Spleen (tissue), 11 donors: ENCODE data around the gene GGPS1. TPM values are rescaled to one million over a fixed set of nuclear protein-coding genes. Genes with fewer than 3 reads are reported as not detected.
A peak's percentile ranks its signal among the peaks of the same experiment; 100 is the strongest.

ENCODE experiments used
- DNase-seq: peaks from one replicate; pipeline ENCODE4 v3.0.0-alpha.2; 2020
- H3K27ac ChIP-seq, 8 donors: fragments of 200-600 bp; sonication (generic) in 7 of 8; 1 replicate in 4 of 8; 2 replicates in 4 of 8; pipeline versions ENCODE4 v1.5.0 to v1.8.0; 2016 to 2021; ENCODE audit warnings: inconsistent platforms in 4 of 8, mild to moderate bottlenecking in 4 of 8, moderate library complexity in 1 of 8
- H3K27me3 ChIP-seq, 7 donors: fragments of 200-600 bp; sonication (generic) in 6 of 7; replicated peaks in 1 of 7; 1 replicate in 4 of 7; 2 replicates in 3 of 7; pipeline versions ENCODE4 v1.5.0 to v1.8.0; 2016 to 2021; ENCODE audit warnings: inconsistent platforms in 3 of 7, mild to moderate bottlenecking in 1 of 7
- H3K36me3 ChIP-seq, 6 donors: fragments of 200-600 bp; sonication (generic) in 5 of 6; 1 replicate in 4 of 6; 2 replicates in 2 of 6; pipeline versions ENCODE4 v1.5.0 to v1.8.0; 2016 to 2021; ENCODE audit warnings: inconsistent platforms in 2 of 6
- H3K4me1 ChIP-seq, 6 donors: fragments of 200-600 bp; sonication (generic) in 5 of 6; 1 replicate in 3 of 6; 2 replicates in 3 of 6; pipeline versions ENCODE4 v1.5.0 to v1.8.0; 2016 to 2021; ENCODE audit warnings: inconsistent platforms in 3 of 6
- H3K4me3 ChIP-seq, 8 donors: fragments of 200-600 bp; sonication (generic) in 7 of 8; 1 replicate in 4 of 8; 2 replicates in 4 of 8; pipeline versions ENCODE4 v1.5.0 to v1.8.0; 2016 to 2021; ENCODE audit warnings: inconsistent platforms in 4 of 8, mild to moderate bottlenecking in 4 of 8, moderate library complexity in 2 of 8
- H3K9me3 ChIP-seq, 8 donors: fragments of 200-600 bp; sonication (generic) in 7 of 8; 1 replicate in 4 of 8; 2 replicates in 4 of 8; pipeline versions ENCODE4 v1.5.0 to v1.8.0; 2016 to 2021; ENCODE audit warnings: inconsistent platforms in 4 of 8
- CTCF ChIP-seq, 11 experiments: fragments of 200-600 bp in 7 of 11; fragments of 450-650 bp in 4 of 11; sonication (generic) in 4 of 11; IDR thresholded peaks in 8 of 11; conservative IDR thresholded peaks in 3 of 11; 1 replicate in 7 of 11; 2 replicates in 4 of 11; pipeline versions ENCODE4 v1.4.0 to v1.8.0; 2016 to 2021; ENCODE audit warnings: antibody characterized with exemption in 11 of 11, inconsistent platforms in 4 of 11, mild to moderate bottlenecking in 1 of 11
- POLR2A ChIP-seq, 3 donors: fragments of 450-650 bp; IDR thresholded peaks; one replicate each; pipeline ENCODE4 v1.5.1; 2017; ENCODE audit warnings: antibody characterized with exemption in 3 of 3, mild to moderate bottlenecking in 1 of 3
- POLR2AphosphoS5 ChIP-seq, 3 donors: sonication (generic); formaldehyde crosslinking; IDR thresholded peaks; one replicate each; pipeline ENCODE4 v1.5.1; 2017; ENCODE audit warnings: antibody characterized with exemption in 3 of 3
- WGBS, 5 donors: extraction: QIAGEN DNeasy Blood & Tissue Kit in 3 of 5; methylation state at CpG; one replicate each; pipeline versions ENCODE4 v1.1.5 to v1.1.7; 2013 to 2018; 5-methylcytosine and 5-hydroxymethylcytosine counted together
- intact Hi-C: fragments of 100-400 bp; cut with DNase I; formaldehyde crosslinking; loops from one replicate; pipeline ENCODE4 v1.15.0; 2023; ENCODE audit warnings: low total_unique reads
- polyA plus RNA-seq, 3 donors: library from polyadenylated mRNA; stranded (reverse); fragments of 200-250 nt; gene quantifications; one replicate each; pipeline ENCODE4 v1.2.1, GENCODE V29; 2013
- total RNA-seq, 7 donors: library from RNA; depleted of rRNA in 3 of 7; stranded (reverse); fragments of >200 nt in 3 of 7; fragmentation: NEBNext Ultra II Directional in 4 of 7; extraction: Animal tissue kit (Norgen Biotek cat#: 25700) in 4 of 7; gene quantifications; one replicate each; pipeline versions ENCODE4 v1.1.0 to v1.2.1, GENCODE V29; 2016 to 2021
- donor health status: healthy with polysubstance abuse.
- donor health status: DM: no; HTN: no; CAD: no; lungs with moderate emphysema.
- donor health status: DM: no; HTN: no; CAD: no.
- donor health status: Bipolar disorder and iron deficiency.
- donor health status: healthy.
- donor health status: DM: no; HTN: no; CAD: no.
- donor health status: DM: yes; HTN: yes; CAD: no.

Gene GGPS1
- total and polyA plus RNA-seq, 10 donors = 23.6 to 34.9 (median 25.8) TPM

- H3K36me3 ChIP-seq = peaks cover 0 to 53% (median 3%) of the 10 kb centered on the region in 6 donors
- intact Hi-C loops = loop anchor here (10.0 kb wide), 1 partner anchor 66 kb away; no protein-coding TSS in a partner anchor
- 82 to 87% (median 84%) methylated on average over 6 of the region's 6 CpGs for WGBS, 5 donors
- H3K27me3 ChIP-seq = no peaks in the 10 kb centered on the region
- H3K4me3 ChIP-seq = no peak overlapping the region
- DNase-seq = no peak
- peaks cover 59 to 100% (median 85%) of the 10 kb centered on the region in 6 donors for H3K4me1 ChIP-seq
- TF ChIP-seq POLR2A (IDR thresholded peaks at IDR 0.05) (no peak), CTCF (IDR thresholded peaks at IDR 0.05 in 8 of 11, conservative IDR thresholded peaks at IDR 0.05 in 3 of 11) (no peak), POLR2AphosphoS5 (IDR thresholded peaks at IDR 0.05) (no peak)
- no peaks in the 10 kb centered on the region for H3K9me3 ChIP-seq
- peak overlapping the region in 1 of 8 donors; percentile 0 for H3K27ac ChIP-seq
These were observed 7.7 kb upstream of the GGPS1 start for GRCh38 chr1:235320521-235321179.

- DNase-seq = no peak
- peak overlapping the region in 4 of 8 donors; percentile 1 to 97 (median 42) for H3K4me3 ChIP-seq
- peak overlapping the region in 5 of 8 donors; percentile 96 to 100 (median 99) for H3K27ac ChIP-seq
- H3K27me3 ChIP-seq = no peaks in the 10 kb centered on the region
- H3K9me3 ChIP-seq = no peaks in the 10 kb centered on the region
- 78 to 90% (median 88%) methylated on average over 5 of the region's 5 CpGs for WGBS, 5 donors
- intact Hi-C loops = loop anchor here (10.0 kb wide), 1 partner anchor 69 kb away; no protein-coding TSS in a partner anchor
- no peak for TF ChIP-seq CTCF (IDR thresholded peaks at IDR 0.05 in 8 of 11, conservative IDR thresholded peaks at IDR 0.05 in 3 of 11)
- no peak for TF ChIP-seq POLR2AphosphoS5 (IDR thresholded peaks at IDR 0.05)
- H3K36me3 ChIP-seq = peaks cover 0 to 39% (median 0%) of the 10 kb centered on the region in 6 donors
- peaks cover 47 to 78% (median 63%) of the 10 kb centered on the region in 6 donors for H3K4me1 ChIP-seq
These were observed 4.1 kb upstream of the GGPS1 start for GRCh38 chr1:235324296-235324695.

- WGBS, 5 donors = 10 to 17% (median 12%) methylated on average over 3 of the region's 3 CpGs
- no peak for DNase-seq
- intact Hi-C loops = loop anchor here (10.0 kb wide), 1 partner anchor 70 kb away; no protein-coding TSS in a partner anchor
- H3K4me1 ChIP-seq = peaks cover 51 to 78% (median 66%) of the 10 kb centered on the region in 6 donors
- TF ChIP-seq POLR2AphosphoS5 (IDR thresholded peaks at IDR 0.05) (no peak), CTCF (IDR thresholded peaks at IDR 0.05 in 8 of 11, conservative IDR thresholded peaks at IDR 0.05 in 3 of 11) (no peak), POLR2A (IDR thresholded peaks at IDR 0.05) (no peak)
- peak overlapping the region in 6 of 8 donors; percentile 95 to 100 (median 98) for H3K27ac ChIP-seq
- H3K4me3 ChIP-seq = peak overlapping the region in 5 of 8 donors; percentile 1 to 97 (median 90)
- H3K36me3 ChIP-seq = peaks cover 0 to 30% (median 0%) of the 10 kb centered on the region in 6 donors
- H3K27me3 ChIP-seq = no peaks in the 10 kb centered on the region
- no peaks in the 10 kb centered on the region for H3K9me3 ChIP-seq
These were observed 3.2 kb upstream of the GGPS1 start for GRCh38 chr1:235325139-235325538.

GRCh38 chr1:235325854-235326253 is 2.5 kb upstream of the GGPS1 start:
- Histone ChIP-seq H3K9me3 (no peaks in the 10 kb centered on the region), H3K36me3 (peaks cover 0 to 23% (median 0%) of the 10 kb centered on the region in 6 donors), H3K4me3 (peak overlapping the region in 7 of 8 donors; percentile 62 to 97 (median 90)), H3K4me1 (peaks cover 57 to 78% (median 67%) of the 10 kb centered on the region in 6 donors), H3K27me3 (no peaks in the 10 kb centered on the region), H3K27ac (peak overlapping the region in 7 of 8 donors; percentile 95 to 100 (median 98))
- WGBS, 5 donors = 19 to 37% (median 31%) methylated on average over 2 of the region's 2 CpGs
- intact Hi-C loops = loop anchor here (10.0 kb wide), 1 partner anchor 71 kb away; no protein-coding TSS in a partner anchor
- DNase-seq = no peak
- TF ChIP-seq CTCF (IDR thresholded peaks at IDR 0.05 in 8 of 11, conservative IDR thresholded peaks at IDR 0.05 in 3 of 11) = no peak
- TF ChIP-seq POLR2AphosphoS5 (IDR thresholded peaks at IDR 0.05) = no peak
- no peak for TF ChIP-seq POLR2A (IDR thresholded peaks at IDR 0.05)
